ENCODE measurements around the gene KRT33A. TPM values are rescaled to one million over a fixed set of nuclear protein-coding genes. Genes with fewer than 3 reads are reported as not detected.
"Not testable (repeated sequence)": the region's sequence is repeated elsewhere in the genome, so short reads cannot be mapped to it uniquely, and the experiment has no call there.

Gene KRT33A
- total RNA-seq, 2 donors from 2014 or later, result not detected

GRCh38 chr17:41382394-41382793 is 31.8 kb upstream of the KRT33A start:
- DNase-seq (ENCODE audit: low spot score), result peak; percentile 49
- Mint-ChIP-seq H3K4me1 (ENCODE audit: low read depth in 2 of 2) (no peaks in the 10 kb centered on the region), H3K4me3 (no peak overlapping the region), H3K9me3 (peaks cover 7% of the 10 kb centered on the region), H3K27ac (no peak overlapping the region), H3K27me3 (peaks cover 25 to 38% of the 10 kb centered on the region in 2 donors), H3K36me3 (peaks cover 10% of the 10 kb centered on the region)
- ATAC-seq, result no peak

GRCh38 chr17:41381943-41382342 is 31.3 kb upstream of the KRT33A start, which contains the start of gene KRT34:
TSS of gene KRT34 (minus strand) at chr17:41382306. CDS start at chr17:41382246, 60 bp downstream.
- H3K27ac Mint-ChIP-seq; H3K36me3 Mint-ChIP-seq; H3K9me3 Mint-ChIP-seq; H3K4me1 Mint-ChIP-seq (ENCODE audit: low read depth in 2 of 2); H3K4me3 Mint-ChIP-seq: not testable (repeated sequence)
- DNase-seq (ENCODE audit: low spot score) (peak; percentile 41), ATAC-seq (peak in 1 of 2 donors; percentile 20)
- peaks cover 25 to 41% of the 10 kb centered on the region in 2 donors for H3K27me3 Mint-ChIP-seq

GRCh38 chr17:41380091-41380490 is 29.5 kb upstream of the KRT33A start:
- H3K27ac Mint-ChIP-seq; H3K9me3 Mint-ChIP-seq; ATAC-seq; H3K4me3 Mint-ChIP-seq; H3K36me3 Mint-ChIP-seq; DNase-seq (ENCODE audit: low spot score); H3K4me1 Mint-ChIP-seq (ENCODE audit: low read depth in 2 of 2): not testable (repeated sequence)
- peaks cover 28 to 41% of the 10 kb centered on the region in 2 donors for H3K27me3 Mint-ChIP-seq

- peaks cover 27 to 35% of the 10 kb centered on the region in 2 donors for H3K27me3 Mint-ChIP-seq
- no peak for DNase-seq (ENCODE audit: low spot score)
Measured at GRCh38 chr17:41377546-41377945, 26.9 kb upstream of the KRT33A start.

DNA sequence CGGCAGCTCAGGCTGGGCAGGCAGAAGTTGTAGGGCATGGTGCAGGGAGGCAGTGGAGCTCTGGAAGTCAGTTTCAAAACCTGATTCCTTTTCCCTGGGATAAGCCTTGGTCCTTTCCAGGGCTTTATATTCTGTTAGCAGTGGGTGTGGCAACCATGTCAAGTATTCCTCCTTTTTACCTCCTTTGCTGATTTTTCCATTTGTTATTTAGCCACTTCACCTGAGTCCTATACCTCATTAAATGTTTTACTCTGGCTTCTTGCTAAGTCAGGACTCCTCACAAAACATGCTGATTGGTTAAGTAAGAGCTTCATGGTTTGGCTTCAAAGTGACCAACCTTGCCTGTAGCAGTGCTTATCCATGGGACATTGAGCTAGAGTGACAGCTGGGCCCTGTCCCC is 19.1 kb upstream of the KRT33A start, which contains the start of gene KRT33B:
Gene KRT33B (minus strand): TSS at position 101 of the 400 bp plus-strand sequence. CDS start 63 bp downstream, at position 38.
- Mint-ChIP-seq H3K27ac (no peak within 1 kb of the TSS), H3K36me3 (no peaks in the 10 kb centered on the region), H3K4me1 (ENCODE audit: low read depth in 2 of 2) (no peaks in the 10 kb centered on the region), H3K9me3 (no peaks in the 10 kb centered on the region), H3K4me3 (no peak within 1 kb of the TSS), H3K27me3 (peaks cover 16% of the 10 kb centered on the region in 2 donors)
- no peak for ATAC-seq
- no peak for DNase-seq (ENCODE audit: low spot score)

More at GRCh38 chr17:41377546-41377945, 26.9 kb upstream of the KRT33A start:
- ATAC-seq, result no peak
- no peaks in the 10 kb centered on the region for H3K9me3 Mint-ChIP-seq
- H3K36me3 Mint-ChIP-seq, result no peaks in the 10 kb centered on the region
- no peaks in the 10 kb centered on the region for H3K4me1 Mint-ChIP-seq (ENCODE audit: low read depth in 2 of 2)
- H3K27ac Mint-ChIP-seq, result no peak overlapping the region
- H3K4me3 Mint-ChIP-seq, result no peak overlapping the region

DNA sequence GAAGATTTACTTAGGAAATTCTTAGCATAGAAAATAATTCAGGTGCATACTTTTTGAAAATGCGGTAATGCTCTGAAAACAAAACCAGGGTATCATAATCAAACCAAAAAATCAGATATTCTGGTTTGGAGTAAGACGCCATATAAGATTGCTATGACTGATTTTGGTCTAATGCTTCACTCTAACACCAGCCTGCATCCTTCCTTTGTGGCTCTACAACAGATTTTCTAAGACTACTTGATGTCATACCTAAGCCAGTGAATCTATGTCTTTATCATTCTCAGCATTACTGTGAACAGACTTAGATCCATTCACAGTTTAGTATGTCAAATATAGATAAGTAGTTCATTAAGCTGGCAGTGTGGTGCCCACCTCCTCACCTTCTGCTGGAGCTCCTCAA is 18.4 kb upstream of the KRT33A start:
- H3K4me1 Mint-ChIP-seq (ENCODE audit: low read depth in 2 of 2), result no peaks in the 10 kb centered on the region
- ATAC-seq, result no peak
- no peak for DNase-seq (ENCODE audit: low spot score)
- no peaks in the 10 kb centered on the region for H3K9me3 Mint-ChIP-seq
- no peak overlapping the region for H3K27ac Mint-ChIP-seq
- peaks cover 9 to 10% of the 10 kb centered on the region in 2 donors for H3K27me3 Mint-ChIP-seq
- H3K4me3 Mint-ChIP-seq, result no peak overlapping the region
- H3K36me3 Mint-ChIP-seq, result no peaks in the 10 kb centered on the region

DNA sequence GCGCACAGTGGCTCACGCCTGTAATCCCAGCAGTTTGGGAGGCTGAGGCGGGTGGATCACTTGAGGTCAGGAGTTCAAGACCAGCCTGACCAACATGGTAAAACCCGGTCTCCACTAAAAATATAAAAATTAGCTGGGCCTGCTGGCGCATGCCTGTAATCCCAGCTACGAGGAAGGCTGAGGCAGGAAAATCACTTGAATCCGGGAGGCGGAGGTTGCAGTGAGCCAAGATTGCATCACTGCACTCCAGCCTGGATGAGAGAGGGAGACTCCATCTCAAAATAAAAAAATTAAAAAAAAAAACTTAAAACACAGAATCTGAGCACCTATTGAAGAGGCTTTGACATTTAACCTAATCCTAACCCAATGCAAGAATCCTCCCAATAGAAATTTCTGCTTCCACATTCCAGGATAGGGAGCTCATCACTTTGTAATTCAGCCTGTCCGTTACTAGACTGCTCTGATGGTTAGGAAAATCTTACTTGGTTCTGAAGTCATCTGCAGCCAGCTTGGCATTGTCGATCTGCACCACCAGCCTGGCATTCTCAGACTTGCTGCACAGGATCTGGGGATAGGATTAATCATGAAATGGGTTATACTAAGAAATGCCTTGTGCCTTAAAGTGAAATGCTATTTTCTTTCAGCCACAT is 16.9 kb upstream of the KRT33A start:
- no peaks in the 10 kb centered on the region for H3K36me3 Mint-ChIP-seq
- no peak for ATAC-seq
- DNase-seq (ENCODE audit: low spot score), result peak; percentile 37
- no peak overlapping the region for H3K27ac Mint-ChIP-seq
- peaks cover 7 to 12% of the 10 kb centered on the region in 2 donors for H3K27me3 Mint-ChIP-seq
- H3K4me3 Mint-ChIP-seq, result no peak overlapping the region
- no peaks in the 10 kb centered on the region for H3K9me3 Mint-ChIP-seq
- H3K4me1 Mint-ChIP-seq (ENCODE audit: low read depth in 2 of 2), result no peaks in the 10 kb centered on the region

- Mint-ChIP-seq H3K4me3 (no peak overlapping the region), H3K27me3 (peaks cover 16 to 17% of the 10 kb centered on the region in 2 donors), H3K27ac (no peak overlapping the region), H3K36me3 (no peaks in the 10 kb centered on the region), H3K9me3 (no peaks in the 10 kb centered on the region), H3K4me1 (ENCODE audit: low read depth in 2 of 2) (no peaks in the 10 kb centered on the region)
- no peak for DNase-seq (ENCODE audit: low spot score)
- ATAC-seq, result no peak
Measured at GRCh38 chr17:41366070-41366469, 15.4 kb upstream of the KRT33A start.

DNA sequence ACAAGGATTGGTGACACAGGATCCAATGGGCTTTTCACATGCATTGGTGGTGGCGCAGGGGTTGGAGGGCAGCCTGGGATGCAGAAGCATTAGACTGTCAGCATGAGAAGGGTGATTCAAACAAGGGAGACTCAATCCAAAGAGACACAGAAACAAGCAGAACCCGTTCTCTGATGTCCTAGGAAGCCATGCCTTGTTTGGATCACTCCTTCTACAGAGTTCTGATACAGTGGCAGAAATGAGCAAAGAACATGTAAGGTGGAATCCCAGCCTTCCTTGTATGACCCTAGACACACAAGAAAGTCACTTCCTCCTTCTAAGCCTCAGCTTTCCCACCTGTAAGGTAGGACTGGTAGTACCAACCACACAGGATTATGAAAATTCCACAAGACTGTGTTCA is 13.3 kb upstream of the KRT33A start:
- no peaks in the 10 kb centered on the region for H3K9me3 Mint-ChIP-seq
- no peaks in the 10 kb centered on the region for H3K36me3 Mint-ChIP-seq
- no peak for ATAC-seq
- no peak for DNase-seq (ENCODE audit: low spot score)
- H3K27ac Mint-ChIP-seq, result no peak overlapping the region
- peaks cover 15 to 18% of the 10 kb centered on the region in 2 donors for H3K27me3 Mint-ChIP-seq
- no peaks in the 10 kb centered on the region for H3K4me1 Mint-ChIP-seq (ENCODE audit: low read depth in 2 of 2)
- H3K4me3 Mint-ChIP-seq, result no peak overlapping the region

DNA sequence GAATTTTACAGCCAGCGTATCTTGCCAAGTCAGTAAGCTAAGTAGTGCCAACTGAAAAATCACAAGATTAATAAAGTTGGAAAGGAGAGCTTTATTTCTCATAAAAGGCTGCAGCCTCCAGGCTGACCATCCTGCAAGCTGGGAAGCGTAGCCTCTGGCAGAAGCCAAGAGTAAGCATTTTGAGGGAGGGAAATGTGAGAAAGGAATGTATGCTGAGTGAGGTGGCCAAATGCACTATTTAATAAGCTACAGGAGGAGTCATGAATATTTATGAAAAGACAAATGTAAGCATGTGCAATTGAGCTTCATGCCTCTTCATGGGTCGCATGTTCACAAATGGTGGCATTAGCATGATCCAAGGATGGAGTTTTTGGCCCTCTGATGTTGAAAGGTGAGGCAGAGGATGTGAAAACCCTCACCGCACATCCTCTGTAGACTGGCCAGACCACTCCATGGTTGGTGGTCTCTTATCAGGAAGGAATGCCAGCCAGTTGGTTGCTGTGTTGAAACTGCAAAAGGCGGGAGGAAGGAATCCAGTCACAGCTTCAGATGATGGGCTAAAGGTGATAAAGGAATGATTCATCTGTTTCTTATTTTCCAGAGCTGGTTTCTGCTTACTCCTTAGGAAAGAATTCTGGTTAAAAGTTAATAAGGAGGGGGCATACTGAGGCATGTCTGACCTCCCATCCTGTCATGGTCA is 9.8 kb upstream of the KRT33A start:
- ATAC-seq, result no peak
- Mint-ChIP-seq H3K9me3 (no peaks in the 10 kb centered on the region), H3K27ac (no peak overlapping the region), H3K36me3 (no peaks in the 10 kb centered on the region), H3K4me1 (ENCODE audit: low read depth in 2 of 2) (no peaks in the 10 kb centered on the region), H3K4me3 (no peak overlapping the region), H3K27me3 (peaks cover 12 to 25% of the 10 kb centered on the region in 2 donors)
- DNase-seq (ENCODE audit: low spot score), result no peak

DNA sequence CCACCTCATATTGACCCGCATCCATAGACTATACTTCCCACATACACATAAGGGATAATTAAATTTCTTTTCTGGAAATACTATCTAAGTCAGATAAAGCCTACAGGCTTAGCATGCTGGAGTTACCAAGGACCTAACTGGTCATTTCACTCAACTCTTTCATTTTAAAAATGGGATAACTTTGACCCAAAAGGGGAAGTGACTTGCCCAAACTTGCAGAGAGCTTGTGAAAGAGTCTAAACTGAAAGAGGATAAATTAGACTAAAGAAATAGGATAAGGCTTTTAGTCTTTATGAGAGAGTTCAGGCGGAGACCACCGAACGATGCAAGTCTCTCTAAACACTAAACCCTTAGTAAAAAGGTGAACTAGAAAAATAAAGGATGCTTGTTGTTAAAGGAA is 3.9 kb upstream of the KRT33A start:
- no peaks in the 10 kb centered on the region for H3K9me3 Mint-ChIP-seq
- H3K4me3 Mint-ChIP-seq, result no peak overlapping the region
- H3K27ac Mint-ChIP-seq, result no peak overlapping the region

GRCh38 chr17:41352597-41353366 is 2.2 kb upstream of the KRT33A start:
- H3K9me3 Mint-ChIP-seq, result no peaks in the 10 kb centered on the region
- ATAC-seq (no peak), DNase-seq (ENCODE audit: low spot score) (peak; percentile 10)
- peaks cover 15 to 28% of the 10 kb centered on the region in 2 donors for H3K27me3 Mint-ChIP-seq
- H3K27ac Mint-ChIP-seq, result no peak overlapping the region
- H3K4me1 Mint-ChIP-seq (ENCODE audit: low read depth in 2 of 2), result no peaks in the 10 kb centered on the region
- no peaks in the 10 kb centered on the region for H3K36me3 Mint-ChIP-seq
- H3K4me3 Mint-ChIP-seq, result no peak overlapping the region

More for the DNA sequence above, 3.9 kb upstream of the KRT33A start:
- Mint-ChIP-seq H3K4me1 (ENCODE audit: low read depth in 2 of 2) (no peaks in the 10 kb centered on the region), H3K27me3 (peaks cover 19 to 28% of the 10 kb centered on the region in 2 donors), H3K36me3 (no peaks in the 10 kb centered on the region)
- DNase-seq (ENCODE audit: low spot score), result no peak
- ATAC-seq, result no peak

DNA sequence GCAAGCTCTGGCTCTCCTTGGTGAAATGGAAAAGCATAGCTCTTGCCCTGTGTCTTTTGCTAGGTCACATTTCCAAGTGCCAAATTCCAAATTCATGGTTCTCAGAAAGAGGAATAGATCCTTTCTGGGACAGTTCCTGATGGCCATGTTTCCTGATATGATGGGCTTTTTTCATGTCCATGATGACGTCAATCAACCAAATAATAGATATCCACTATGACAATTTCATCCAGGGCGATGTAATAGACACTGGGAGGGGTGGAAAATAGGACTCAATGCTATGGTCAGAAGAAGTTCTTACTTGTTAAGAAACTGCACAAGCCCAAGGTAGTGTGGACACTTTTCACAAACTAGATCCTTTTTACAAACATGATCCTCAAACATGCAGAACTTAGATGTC is 549 bp upstream of the KRT33A start:
- ATAC-seq, result no peak
- no peaks in the 10 kb centered on the region for H3K36me3 Mint-ChIP-seq

More for the DNA sequence above, 549 bp upstream of the KRT33A start:
- Mint-ChIP-seq H3K27me3 (peaks cover 15 to 20% of the 10 kb centered on the region in 2 donors), H3K9me3 (no peaks in the 10 kb centered on the region), H3K4me1 (ENCODE audit: low read depth in 2 of 2) (no peaks in the 10 kb centered on the region), H3K4me3 (no peak overlapping the region), H3K27ac (no peak overlapping the region)
- DNase-seq (ENCODE audit: low spot score), result no peak

Data from natural killer cell treated with Interleukin-12 subunit alpha and Interleukin-12 subunit beta and Interleukin-15 and Interleukin-18, amount 100 ng/mL, for 72 hours (primary cell).